Astrocyte (in vitro differentiated cells and primary cell): ENCODE data around the gene ENTHD1. TPM values are rescaled to one million over a fixed set of nuclear protein-coding genes. Genes with fewer than 3 reads are reported as not detected.

Experiments
- DNase-seq: peaks from one replicate; pipeline ENCODE4 v3.0.0-alpha.2; 2010; ENCODE audit warnings: low read depth
- FAIRE-seq: peaks from 2 replicates; lab custom pipeline; 2011; peaks lifted over from hg19 to GRCh38; lab: Jason Lieb, UNC
- H2AFZ ChIP-seq: 2 replicates; pipeline ENCODE4 v1.6.0; 2012; ENCODE audit warnings: low read depth, low read length, inconsistent platforms
- H3K27ac ChIP-seq: 2 replicates; pipeline ENCODE4 v1.5.1; 2011; ENCODE audit warnings: low read depth, low read length, inconsistent platforms
- H3K27me3 ChIP-seq: 2 replicates; pipeline ENCODE4 v1.6.0; 2011; ENCODE audit warnings: low read length, inconsistent platforms; ENCODE audit not compliant: insufficient read depth
- H3K36me3 ChIP-seq: 2 replicates; pipeline ENCODE4 v1.5.1; 2011; ENCODE audit warnings: low read length, inconsistent platforms; ENCODE audit not compliant: insufficient read depth
- H3K4me1 ChIP-seq: 2 replicates; pipeline ENCODE4 v1.5.1; 2011; ENCODE audit warnings: low read length, inconsistent platforms; ENCODE audit not compliant: insufficient read depth
- H3K4me2 ChIP-seq: 2 replicates; pipeline ENCODE4 v1.6.0; 2012; ENCODE audit warnings: low read length, inconsistent platforms
- H3K4me3 ChIP-seq: 2 replicates; pipeline ENCODE4 v1.5.1; 2011; ENCODE audit warnings: low read depth, mild to moderate bottlenecking, low read length, inconsistent platforms; ENCODE audit not compliant: insufficient read depth
- H3K79me2 ChIP-seq: 2 replicates; pipeline ENCODE4 v1.6.0; 2012; ENCODE audit warnings: mild to moderate bottlenecking, low read length, inconsistent platforms; ENCODE audit not compliant: insufficient read depth
- H3K9ac ChIP-seq: 2 replicates; pipeline ENCODE4 v1.6.0; 2012; ENCODE audit warnings: mild to moderate bottlenecking, low read length, inconsistent platforms
- H3K9me3 ChIP-seq: 2 replicates; pipeline ENCODE4 v1.5.1; 2012; ENCODE audit warnings: low read depth, mild to moderate bottlenecking, low read length, inconsistent platforms; ENCODE audit not compliant: insufficient read depth
- H4K20me1 ChIP-seq: 2 replicates; pipeline ENCODE4 v1.6.0; 2012; ENCODE audit warnings: low read length, inconsistent platforms; ENCODE audit not compliant: insufficient read depth
- H3K27ac Mint-ChIP-seq: one replicate; pipeline ENCODE4 v1.8.0; 2021; ENCODE audit warnings: mild to moderate bottlenecking, mixed read lengths; ENCODE audit not compliant: unreplicated experiment
- H3K27me3 Mint-ChIP-seq: one replicate; pipeline ENCODE4 v1.8.0; 2021; ENCODE audit warnings: low read depth, mixed read lengths; ENCODE audit not compliant: unreplicated experiment
- H3K36me3 Mint-ChIP-seq: one replicate; pipeline ENCODE4 v1.8.0; 2021; ENCODE audit warnings: low read depth, mixed read lengths; ENCODE audit not compliant: unreplicated experiment
- H3K4me1 Mint-ChIP-seq: one replicate; pipeline ENCODE4 v1.8.0; 2021; ENCODE audit warnings: low read depth, mixed read lengths; ENCODE audit not compliant: unreplicated experiment
- H3K4me3 Mint-ChIP-seq: one replicate; pipeline ENCODE4 v1.8.0; 2021; ENCODE audit warnings: mild to moderate bottlenecking, moderate library complexity, mixed read lengths; ENCODE audit not compliant: unreplicated experiment
- H3K9me3 Mint-ChIP-seq: one replicate; pipeline ENCODE4 v1.8.0; 2021; ENCODE audit warnings: mild to moderate bottlenecking, mixed read lengths; ENCODE audit not compliant: unreplicated experiment
- EZH2 ChIP-seq: IDR thresholded peaks from 2 replicates; pipeline ENCODE4 v1.6.1; 2012; ENCODE audit warnings: mild to moderate bottlenecking, low read length, inconsistent platforms; ENCODE audit not compliant: insufficient read depth
- total RNA-seq: library from RNA; stranded (reverse); gene quantifications from 2 replicates; pipeline ENCODE4 v1.2.1, GENCODE V29; 2021
- TF ChIP-seq, protein P1 (sequence below): IDR thresholded peaks from 2 replicates; pipeline ENCODE4 v1.5.1; 2011; ENCODE audit warnings: low read depth, mild to moderate bottlenecking, inconsistent platforms, low read length, moderate library complexity; ENCODE audit not compliant: insufficient read depth

Gene ENTHD1
- total RNA-seq, 1 donor from 2014 or later: not detected

DNA sequence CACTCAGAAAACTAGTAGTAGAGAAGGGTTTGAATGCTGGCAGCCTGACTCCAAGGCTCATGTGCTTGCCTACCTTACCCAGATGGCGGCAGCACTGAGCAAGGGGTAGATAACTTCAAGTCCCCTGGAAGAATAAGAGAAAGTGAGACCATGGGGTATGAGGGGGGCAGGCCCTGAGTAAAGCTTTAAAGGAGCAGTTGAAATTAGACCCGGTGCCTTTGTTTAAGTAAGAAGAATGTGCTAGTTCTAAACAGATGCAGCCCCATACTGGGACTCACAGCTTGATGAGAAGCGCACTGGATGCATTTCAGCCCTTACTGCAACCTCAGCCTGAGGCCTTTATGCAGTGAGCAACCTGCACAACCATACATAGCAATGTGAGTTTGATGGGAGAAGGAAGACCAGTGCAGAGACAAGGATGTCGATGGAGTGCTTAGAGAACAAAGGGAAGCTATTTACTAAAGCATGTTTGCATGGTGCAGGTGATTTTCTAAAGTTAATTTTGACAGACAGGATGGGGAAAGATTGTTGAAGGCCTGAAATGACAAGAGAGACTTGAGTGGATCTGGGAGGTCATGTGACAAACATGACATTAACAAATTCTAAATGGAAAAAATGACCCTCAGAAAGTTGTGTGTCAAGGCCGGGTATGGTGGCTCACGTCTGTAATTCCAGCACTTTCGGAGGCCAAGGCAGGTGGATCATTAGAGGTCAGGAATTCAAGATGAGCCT lies 39.5 kb upstream of the ENTHD1 start:
- FAIRE-seq (no peak), DNase-seq (no peak)
- H3K27me3 Mint-ChIP-seq: peaks cover 21% of the 10 kb centered on the region
- Histone ChIP-seq H3K4me2 (no peak overlapping the region), H3K79me2 (no peaks in the 10 kb centered on the region), H3K27ac (no peak overlapping the region), H3K4me3 (no peak overlapping the region), H3K27me3 (peaks cover 58% of the 10 kb centered on the region), H2AFZ (no peak overlapping the region), H3K4me1 (no peaks in the 10 kb centered on the region), H3K36me3 (no peaks in the 10 kb centered on the region), H4K20me1 (no peaks in the 10 kb centered on the region), H3K9me3 (no peaks in the 10 kb centered on the region), H3K9ac (no peak overlapping the region)
- H3K4me1 Mint-ChIP-seq: no peaks in the 10 kb centered on the region
- no peak for TF ChIP-seq EZH2
- TF ChIP-seq, protein P1, sequence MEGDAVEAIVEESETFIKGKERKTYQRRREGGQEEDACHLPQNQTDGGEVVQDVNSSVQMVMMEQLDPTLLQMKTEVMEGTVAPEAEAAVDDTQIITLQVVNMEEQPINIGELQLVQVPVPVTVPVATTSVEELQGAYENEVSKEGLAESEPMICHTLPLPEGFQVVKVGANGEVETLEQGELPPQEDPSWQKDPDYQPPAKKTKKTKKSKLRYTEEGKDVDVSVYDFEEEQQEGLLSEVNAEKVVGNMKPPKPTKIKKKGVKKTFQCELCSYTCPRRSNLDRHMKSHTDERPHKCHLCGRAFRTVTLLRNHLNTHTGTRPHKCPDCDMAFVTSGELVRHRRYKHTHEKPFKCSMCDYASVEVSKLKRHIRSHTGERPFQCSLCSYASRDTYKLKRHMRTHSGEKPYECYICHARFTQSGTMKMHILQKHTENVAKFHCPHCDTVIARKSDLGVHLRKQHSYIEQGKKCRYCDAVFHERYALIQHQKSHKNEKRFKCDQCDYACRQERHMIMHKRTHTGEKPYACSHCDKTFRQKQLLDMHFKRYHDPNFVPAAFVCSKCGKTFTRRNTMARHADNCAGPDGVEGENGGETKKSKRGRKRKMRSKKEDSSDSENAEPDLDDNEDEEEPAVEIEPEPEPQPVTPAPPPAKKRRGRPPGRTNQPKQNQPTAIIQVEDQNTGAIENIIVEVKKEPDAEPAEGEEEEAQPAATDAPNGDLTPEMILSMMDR: peak; percentile 34
- H3K9me3 Mint-ChIP-seq: no peaks in the 10 kb centered on the region
- no peak overlapping the region for H3K27ac Mint-ChIP-seq
- H3K36me3 Mint-ChIP-seq: no peaks in the 10 kb centered on the region
- H3K4me3 Mint-ChIP-seq: no peak overlapping the region

DNA sequence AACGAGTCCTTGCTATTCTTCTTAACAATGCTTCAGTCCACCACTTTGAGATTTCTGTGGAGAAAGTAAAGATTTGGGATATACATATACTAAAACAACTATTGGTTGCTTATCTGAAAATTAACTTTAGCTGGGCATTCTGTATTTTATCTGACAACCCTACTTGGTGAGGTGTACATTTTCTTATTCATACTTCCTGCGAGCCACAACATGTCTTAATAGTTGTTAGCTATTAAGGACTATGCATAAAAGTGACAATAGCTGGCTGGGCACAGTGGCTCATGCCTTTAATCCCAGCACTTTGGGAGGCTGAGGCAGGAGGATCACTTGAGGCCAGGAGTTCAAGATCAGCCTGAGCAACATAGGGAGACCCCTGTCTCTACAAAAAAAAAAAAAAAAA lies 38.6 kb upstream of the ENTHD1 start:
- no peak overlapping the region for H3K4me2 ChIP-seq
- H3K9ac ChIP-seq: no peak overlapping the region
- no peak overlapping the region for H3K4me3 Mint-ChIP-seq
- H3K4me1 Mint-ChIP-seq: no peaks in the 10 kb centered on the region
- peaks cover 59% of the 10 kb centered on the region for H3K27me3 ChIP-seq
- FAIRE-seq (no peak), DNase-seq (no peak)
- H3K4me1 ChIP-seq: no peaks in the 10 kb centered on the region
- peaks cover 23% of the 10 kb centered on the region for H3K27me3 Mint-ChIP-seq
- no peak overlapping the region for H3K4me3 ChIP-seq
- H2AFZ ChIP-seq: no peak overlapping the region
- H3K9me3 Mint-ChIP-seq: no peaks in the 10 kb centered on the region
- H3K27ac Mint-ChIP-seq: no peak overlapping the region
- no peak overlapping the region for H3K27ac ChIP-seq
- H3K79me2 ChIP-seq: no peaks in the 10 kb centered on the region
- H3K36me3 Mint-ChIP-seq: no peaks in the 10 kb centered on the region
- no peaks in the 10 kb centered on the region for H4K20me1 ChIP-seq
- H3K36me3 ChIP-seq: no peaks in the 10 kb centered on the region
- no peaks in the 10 kb centered on the region for H3K9me3 ChIP-seq
- no peak for TF ChIP-seq EZH2
- TF ChIP-seq, protein P1: no peak

DNA sequence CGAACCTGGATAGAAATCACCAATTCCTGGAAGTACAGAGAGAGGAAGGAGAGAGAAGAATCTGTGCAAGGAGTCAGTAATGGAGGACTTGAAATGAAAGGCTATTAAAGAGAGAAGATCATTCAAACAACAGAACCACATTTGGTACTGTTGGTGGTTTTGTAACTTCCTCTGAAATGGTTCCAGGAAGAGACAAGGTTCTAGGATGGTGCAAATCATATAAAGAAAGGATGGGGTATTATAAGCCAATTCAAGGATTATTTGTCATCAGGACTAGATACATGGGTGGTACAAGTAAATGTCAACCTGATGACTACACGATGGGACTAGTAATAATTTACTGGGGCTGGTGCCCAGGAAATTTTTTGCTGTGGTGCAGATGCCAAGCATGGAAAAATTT lies 37.7 kb upstream of the ENTHD1 start:
- no peak overlapping the region for H3K4me2 ChIP-seq
- Mint-ChIP-seq H3K36me3 (no peaks in the 10 kb centered on the region), H3K27ac (no peak overlapping the region), H3K4me1 (no peaks in the 10 kb centered on the region), H3K4me3 (no peak overlapping the region), H3K9me3 (no peaks in the 10 kb centered on the region), H3K27me3 (peaks cover 18% of the 10 kb centered on the region)
- peaks cover 58% of the 10 kb centered on the region for H3K27me3 ChIP-seq
- TF ChIP-seq EZH2: no peak
- TF ChIP-seq, protein P1: no peak
- no peaks in the 10 kb centered on the region for H3K79me2 ChIP-seq
- no peak overlapping the region for H2AFZ ChIP-seq
- no peaks in the 10 kb centered on the region for H4K20me1 ChIP-seq
- no peak overlapping the region for H3K27ac ChIP-seq
- H3K4me1 ChIP-seq: no peaks in the 10 kb centered on the region
- FAIRE-seq (no peak), DNase-seq (no peak)
- H3K9ac ChIP-seq: no peak overlapping the region
- no peaks in the 10 kb centered on the region for H3K36me3 ChIP-seq
- no peak overlapping the region for H3K4me3 ChIP-seq
- H3K9me3 ChIP-seq: no peaks in the 10 kb centered on the region
